ENCODE data around the gene THSD7A. TPM values are rescaled to one million over a fixed set of nuclear protein-coding genes. Genes with fewer than 3 reads are reported as not detected.

THSD7A gene
- total RNA-seq, 2 donors from 2014 or later: 1.6 to 6.1 TPM

GRCh38 chr7:11655163-11655562 is 176.8 kb downstream of the THSD7A start:
- H3K27ac ChIP-seq: no peak overlapping the region
- TF ChIP-seq, protein P1, sequence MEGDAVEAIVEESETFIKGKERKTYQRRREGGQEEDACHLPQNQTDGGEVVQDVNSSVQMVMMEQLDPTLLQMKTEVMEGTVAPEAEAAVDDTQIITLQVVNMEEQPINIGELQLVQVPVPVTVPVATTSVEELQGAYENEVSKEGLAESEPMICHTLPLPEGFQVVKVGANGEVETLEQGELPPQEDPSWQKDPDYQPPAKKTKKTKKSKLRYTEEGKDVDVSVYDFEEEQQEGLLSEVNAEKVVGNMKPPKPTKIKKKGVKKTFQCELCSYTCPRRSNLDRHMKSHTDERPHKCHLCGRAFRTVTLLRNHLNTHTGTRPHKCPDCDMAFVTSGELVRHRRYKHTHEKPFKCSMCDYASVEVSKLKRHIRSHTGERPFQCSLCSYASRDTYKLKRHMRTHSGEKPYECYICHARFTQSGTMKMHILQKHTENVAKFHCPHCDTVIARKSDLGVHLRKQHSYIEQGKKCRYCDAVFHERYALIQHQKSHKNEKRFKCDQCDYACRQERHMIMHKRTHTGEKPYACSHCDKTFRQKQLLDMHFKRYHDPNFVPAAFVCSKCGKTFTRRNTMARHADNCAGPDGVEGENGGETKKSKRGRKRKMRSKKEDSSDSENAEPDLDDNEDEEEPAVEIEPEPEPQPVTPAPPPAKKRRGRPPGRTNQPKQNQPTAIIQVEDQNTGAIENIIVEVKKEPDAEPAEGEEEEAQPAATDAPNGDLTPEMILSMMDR (IDR thresholded peaks at IDR 0.05): no peak
- no peak for DNase-seq (ENCODE audit: low spot score)
- no peak overlapping the region for H3K4me3 ChIP-seq
- ATAC-seq (ENCODE audit: insufficient number of reproducible peaks, low FRiP score, low read depth): no peak
- H3K4me1 ChIP-seq (ENCODE audit: control insufficient read depth in 1 of 2, low read depth in 2 of 2): no peaks in the 10 kb centered on the region
- no peaks in the 10 kb centered on the region for H3K9me3 ChIP-seq
- H3K36me3 ChIP-seq: no peaks in the 10 kb centered on the region
- H3K27me3 ChIP-seq (replicated peaks; ENCODE audit: insufficient read depth): no peaks in the 10 kb centered on the region

GRCh38 chr7:11650500-11650899 is 181.5 kb downstream of the THSD7A start:
- no peaks in the 10 kb centered on the region for H3K4me1 ChIP-seq (ENCODE audit: control insufficient read depth in 1 of 2, low read depth in 2 of 2)
- H3K9me3 ChIP-seq: no peaks in the 10 kb centered on the region
- no peak overlapping the region for H3K27ac ChIP-seq
- ATAC-seq (ENCODE audit: insufficient number of reproducible peaks, low FRiP score, low read depth) (no peak), DNase-seq (ENCODE audit: low spot score) (no peak)
- no peak overlapping the region for H3K4me3 ChIP-seq
- TF ChIP-seq, protein P1 (IDR thresholded peaks at IDR 0.05): no peak
- no peaks in the 10 kb centered on the region for H3K36me3 ChIP-seq
- no peaks in the 10 kb centered on the region for H3K27me3 ChIP-seq (replicated peaks; ENCODE audit: insufficient read depth)

DNA sequence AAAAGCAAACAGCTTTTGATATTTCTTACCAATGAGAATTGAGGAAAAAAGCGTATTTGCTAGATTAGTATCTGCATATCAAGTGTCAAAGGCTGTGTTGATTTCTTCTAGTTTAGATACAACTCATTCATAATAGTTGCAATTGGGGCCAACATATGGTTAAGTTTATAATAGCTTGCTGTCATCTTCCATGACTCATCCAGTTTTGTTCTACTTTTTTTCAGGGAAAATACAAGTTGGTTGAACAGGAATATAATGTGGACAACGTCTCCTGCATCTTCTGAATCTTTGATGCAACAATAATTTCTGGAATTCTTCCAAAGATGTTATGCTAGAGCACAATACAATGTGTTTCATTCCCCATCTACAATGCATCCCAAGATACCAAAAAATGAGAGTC is 182.0 kb downstream of the THSD7A start:
- DNase-seq (ENCODE audit: low spot score): no peak
- TF ChIP-seq, protein P1 (IDR thresholded peaks at IDR 0.05): no peak
- Histone ChIP-seq H3K36me3 (no peaks in the 10 kb centered on the region), H3K4me3 (no peak overlapping the region), H3K27me3 (replicated peaks; ENCODE audit: insufficient read depth) (no peaks in the 10 kb centered on the region), H3K27ac (no peak overlapping the region), H3K4me1 (ENCODE audit: control insufficient read depth in 1 of 2, low read depth in 2 of 2) (no peaks in the 10 kb centered on the region), H3K9me3 (no peaks in the 10 kb centered on the region)
- ATAC-seq (ENCODE audit: insufficient number of reproducible peaks, low FRiP score, low read depth): no peak

- Histone ChIP-seq H3K27ac (no peak overlapping the region), H3K4me1 (ENCODE audit: control insufficient read depth in 1 of 2, low read depth in 2 of 2) (no peaks in the 10 kb centered on the region), H3K4me3 (no peak overlapping the region), H3K36me3 (no peaks in the 10 kb centered on the region), H3K9me3 (no peaks in the 10 kb centered on the region), H3K27me3 (replicated peaks; ENCODE audit: insufficient read depth) (no peaks in the 10 kb centered on the region)
- TF ChIP-seq, protein P1 (IDR thresholded peaks at IDR 0.05): no peak
- no peak for ATAC-seq (ENCODE audit: insufficient number of reproducible peaks, low FRiP score, low read depth)
- DNase-seq (ENCODE audit: low spot score): no peak
Measured at GRCh38 chr7:11648980-11649379, 183.0 kb downstream of the THSD7A start.

- TF ChIP-seq, protein P1 (IDR thresholded peaks at IDR 0.05): no peak
- H3K4me3 ChIP-seq: no peak overlapping the region
- no peak for DNase-seq (ENCODE audit: low spot score)
- H3K36me3 ChIP-seq: no peaks in the 10 kb centered on the region
- no peaks in the 10 kb centered on the region for H3K4me1 ChIP-seq (ENCODE audit: control insufficient read depth in 1 of 2, low read depth in 2 of 2)
- no peaks in the 10 kb centered on the region for H3K27me3 ChIP-seq (replicated peaks; ENCODE audit: insufficient read depth)
- no peak overlapping the region for H3K27ac ChIP-seq
- no peak for ATAC-seq (ENCODE audit: insufficient number of reproducible peaks, low FRiP score, low read depth)
- no peaks in the 10 kb centered on the region for H3K9me3 ChIP-seq
Measured at GRCh38 chr7:11648101-11648500, 183.9 kb downstream of the THSD7A start.

Measured in thoracic aorta (tissue), 2 donors.